ENCODE measurements around the gene IFIT3.

- TF ChIP-seq EZH2 (IDR thresholded peaks at IDR 0.05) (no peak), POLR2AphosphoS5 (IDR thresholded peaks at IDR 0.05; ENCODE audit: borderline replicate concordance, low read depth, low read length) (no peak)
These were observed 20.6 kb upstream of the IFIT3 start for GRCh38 chr10:89307269-89307577.
